ENCODE results near the gene RALGPS1.

The RALGPS1 gene

DNA sequence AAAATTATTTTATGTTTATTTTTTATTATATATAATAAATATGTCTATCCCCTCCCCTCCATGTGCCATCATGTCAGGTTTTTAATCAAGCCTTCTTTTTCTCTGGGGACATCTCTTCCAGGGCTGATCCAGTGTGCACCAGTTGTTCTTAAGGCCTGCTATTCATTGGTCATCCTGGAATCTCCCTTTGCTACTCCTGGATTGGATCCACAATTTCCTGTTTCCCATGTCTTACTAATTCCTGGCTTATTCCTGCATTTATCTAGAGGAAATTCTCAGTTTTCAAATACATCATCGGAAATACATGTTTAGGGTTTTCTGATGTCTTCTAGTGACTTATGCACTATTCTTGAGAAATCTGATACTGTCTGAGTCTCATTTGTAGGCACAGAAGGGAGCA, 151.0 kb downstream of the RALGPS1 start:
- no peak for TF ChIP-seq CTCF (IDR thresholded peaks at IDR 0.05; ENCODE audit: low read depth, low read length)
- H3K4me3 ChIP-seq (replicated peaks in 1 of 2; ENCODE audit: low read depth in 2 of 2, low read length in 2 of 2): no peak overlapping the region
- peak; percentile 91 to 94 for DNase-seq (ENCODE audit: low read depth in 2 of 2)

- DNase-seq (ENCODE audit: low read depth in 2 of 2): peak; percentile 48 to 73
- H3K4me3 ChIP-seq (replicated peaks in 1 of 2; ENCODE audit: low read depth in 2 of 2, low read length in 2 of 2): no peak overlapping the region
- no peak for TF ChIP-seq CTCF (IDR thresholded peaks at IDR 0.05; ENCODE audit: low read depth, low read length)
These were observed 151.7 kb downstream of the RALGPS1 start for GRCh38 chr9:127066060-127066850.

GRCh38 chr9:127066851-127067136, 152.2 kb downstream of the RALGPS1 start:
- no peak for TF ChIP-seq CTCF (IDR thresholded peaks at IDR 0.05; ENCODE audit: low read depth, low read length)
- H3K4me3 ChIP-seq (replicated peaks in 1 of 2; ENCODE audit: low read depth in 2 of 2, low read length in 2 of 2): no peak overlapping the region
- peak; percentile 83 to 86 for DNase-seq (ENCODE audit: low read depth in 2 of 2)

DNA sequence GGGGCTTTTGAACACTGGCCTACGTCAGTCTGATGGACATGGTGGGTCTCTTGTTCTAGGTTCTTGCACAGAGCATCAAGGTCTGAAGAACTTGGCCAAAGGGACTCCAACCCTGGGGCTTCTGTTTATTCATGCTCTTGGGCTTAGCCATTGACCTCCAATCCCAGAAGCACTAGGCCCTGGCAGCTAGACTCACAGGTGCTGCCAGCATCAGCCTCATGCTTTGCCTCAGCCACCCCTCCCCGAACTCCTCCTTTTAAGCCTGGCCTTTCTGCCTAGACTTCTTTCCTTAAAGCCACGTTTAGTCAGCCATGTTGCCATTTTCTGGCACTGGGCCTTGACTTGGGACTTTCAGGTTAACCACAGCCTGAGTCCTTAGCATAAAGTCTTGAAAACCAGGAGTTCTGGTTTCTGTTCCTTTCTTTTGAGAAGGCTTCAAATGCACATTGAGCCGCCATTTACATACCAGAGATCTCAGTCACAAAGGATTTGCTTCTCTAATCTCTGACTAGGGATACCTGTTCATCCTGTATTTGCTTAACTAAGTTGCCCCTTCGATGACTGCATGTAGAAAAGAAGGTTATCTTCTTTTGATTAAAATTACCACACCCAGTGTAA, 153.1 kb downstream of the RALGPS1 start:
- no peak for TF ChIP-seq CTCF (IDR thresholded peaks at IDR 0.05; ENCODE audit: low read depth, low read length)
- DNase-seq (ENCODE audit: low read depth in 2 of 2): no peak
- H3K4me3 ChIP-seq (replicated peaks in 1 of 2; ENCODE audit: low read depth in 2 of 2, low read length in 2 of 2): no peak overlapping the region

- TF ChIP-seq CTCF (IDR thresholded peaks at IDR 0.05; ENCODE audit: low read depth, low read length): no peak
- DNase-seq (ENCODE audit: low read depth in 2 of 2): no peak
These were observed 160.3 kb downstream of the RALGPS1 start for GRCh38 chr9:127074561-127075548.

DNA sequence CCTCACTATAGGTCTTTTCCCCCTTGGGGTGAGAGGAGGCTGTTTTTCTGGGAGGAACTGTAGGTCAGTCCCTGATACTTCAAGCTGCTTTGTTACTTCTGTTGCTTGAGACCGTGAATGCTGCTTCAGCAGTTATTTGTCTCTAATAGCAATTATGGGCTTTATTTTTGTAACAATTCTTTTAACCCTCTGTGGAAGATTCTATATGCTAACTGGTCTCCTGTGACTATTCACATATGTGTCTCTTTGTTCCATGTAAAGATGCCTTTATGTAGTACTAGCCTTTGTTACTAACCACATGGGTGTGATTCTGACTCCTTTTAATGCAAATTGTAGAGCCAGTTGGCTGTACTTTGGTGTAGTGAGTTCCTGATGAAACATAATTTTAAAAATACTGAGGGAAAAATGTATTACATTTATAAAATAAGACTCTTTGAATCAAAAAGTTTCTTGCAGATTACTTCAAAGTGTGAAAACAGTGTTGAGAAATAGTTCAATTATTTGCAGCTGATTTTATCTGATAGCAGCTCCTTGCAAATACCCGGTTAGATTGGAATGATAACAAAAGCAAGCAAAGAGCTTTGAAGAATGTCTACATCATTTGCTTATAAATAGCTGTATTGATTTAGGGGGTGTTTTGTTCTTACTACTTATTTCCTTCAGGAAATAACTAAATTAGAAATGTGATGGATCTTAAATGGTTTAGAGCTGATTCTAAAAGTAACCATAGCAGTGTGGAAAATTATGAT, 161.2 kb downstream of the RALGPS1 start:
- no peak overlapping the region for H3K4me3 ChIP-seq (replicated peaks in 1 of 2; ENCODE audit: low read depth in 2 of 2, low read length in 2 of 2)
- no peak for TF ChIP-seq CTCF (IDR thresholded peaks at IDR 0.05; ENCODE audit: low read depth, low read length)
- DNase-seq (ENCODE audit: low read depth in 2 of 2): no peak

More at GRCh38 chr9:127074561-127075548, 160.3 kb downstream of the RALGPS1 start:
- no peak overlapping the region for H3K4me3 ChIP-seq (replicated peaks in 1 of 2; ENCODE audit: low read depth in 2 of 2, low read length in 2 of 2)
